ENCODE measurements around the gene SMOC2.

- TF ChIP-seq USF2 (IDR thresholded peaks at IDR 0.05; ENCODE audit: low read depth, low read length) (no peak), POLR2A (IDR thresholded peaks at IDR 0.05; ENCODE audit: low read depth, low read length) (no peak)
- TF ChIP-seq, protein P1, sequence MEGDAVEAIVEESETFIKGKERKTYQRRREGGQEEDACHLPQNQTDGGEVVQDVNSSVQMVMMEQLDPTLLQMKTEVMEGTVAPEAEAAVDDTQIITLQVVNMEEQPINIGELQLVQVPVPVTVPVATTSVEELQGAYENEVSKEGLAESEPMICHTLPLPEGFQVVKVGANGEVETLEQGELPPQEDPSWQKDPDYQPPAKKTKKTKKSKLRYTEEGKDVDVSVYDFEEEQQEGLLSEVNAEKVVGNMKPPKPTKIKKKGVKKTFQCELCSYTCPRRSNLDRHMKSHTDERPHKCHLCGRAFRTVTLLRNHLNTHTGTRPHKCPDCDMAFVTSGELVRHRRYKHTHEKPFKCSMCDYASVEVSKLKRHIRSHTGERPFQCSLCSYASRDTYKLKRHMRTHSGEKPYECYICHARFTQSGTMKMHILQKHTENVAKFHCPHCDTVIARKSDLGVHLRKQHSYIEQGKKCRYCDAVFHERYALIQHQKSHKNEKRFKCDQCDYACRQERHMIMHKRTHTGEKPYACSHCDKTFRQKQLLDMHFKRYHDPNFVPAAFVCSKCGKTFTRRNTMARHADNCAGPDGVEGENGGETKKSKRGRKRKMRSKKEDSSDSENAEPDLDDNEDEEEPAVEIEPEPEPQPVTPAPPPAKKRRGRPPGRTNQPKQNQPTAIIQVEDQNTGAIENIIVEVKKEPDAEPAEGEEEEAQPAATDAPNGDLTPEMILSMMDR (conservative IDR thresholded peaks at IDR 0.05; ENCODE audit: low read depth, low read length) = no peak
These were observed 29.9 kb upstream of the SMOC2 start for GRCh38 chr6:168411130-168411529.

Data from IMR-90 (cell line).